Measurements from ENCODE around the gene NUS1.

GRCh38 chr6:117629119-117629660, 46.1 kb upstream of the NUS1 start:
- no peak for TF ChIP-seq CTCF (optimal IDR thresholded peaks at IDR 0.05 in 1 of 3, IDR thresholded peaks at IDR 0.05 in 1 of 3, conservative IDR thresholded peaks at IDR 0.05 in 1 of 3; ENCODE audit: extremely low read depth in 1 of 3, insufficient read depth in 2 of 3, low read length in 3 of 3)
- no peak for TF ChIP-seq EZH2 (IDR thresholded peaks at IDR 0.05; ENCODE audit: low read length)

Data from keratinocyte (primary cell).